A673 (cell line): ENCODE measurements around the gene ZNF362. TPM values are rescaled to one million over a fixed set of nuclear protein-coding genes. Genes with fewer than 3 reads are reported as not detected.

Source experiments
- BruUV-seq: library from RNA; stranded (reverse); fragments of 400-500 nt; replicated peaks from 2 replicates; lab custom pipeline; 2021; lab: Mats Ljungman, UMichigan
- CTCF ChIA-PET: fragments of 300-600 bp; sonication (Branson Sonifier 250); formaldehyde crosslinking; loops from one replicate; lab custom pipeline; 2022; ENCODE audit warnings: antibody characterized with exemption; lab: Charles Lee
- POLR2A ChIA-PET: fragments of 300-600 bp; sonication (Branson Sonifier 250); formaldehyde crosslinking; loops from one replicate; lab custom pipeline; 2022; ENCODE audit warnings: antibody characterized with exemption; ENCODE audit not compliant: low non-redundant PET; lab: Charles Lee
- DNase-seq: peaks from one replicate; pipeline ENCODE4 v3.0.0-alpha.2; 2015; ENCODE audit warnings: low spot score
- H3K27ac ChIP-seq: fragments of 200-600 bp; sonication (generic); 2 replicates; pipeline ENCODE4 v1.5.1; 2016; ENCODE audit warnings: mixed run types, low read depth, mild to moderate bottlenecking, mixed read lengths, antibody characterized with exemption, low read length; ENCODE audit not compliant: poor library complexity, severe bottlenecking
- H3K27me3 ChIP-seq: fragments of 200-600 bp; sonication (generic); replicated peaks from 2 replicates; pipeline ENCODE4 v1.6.1; 2017; ENCODE audit warnings: mixed run types, low read depth, mild to moderate bottlenecking, mixed read lengths, antibody characterized with exemption, low read length; ENCODE audit not compliant: insufficient read depth, poor library complexity
- H3K36me3 ChIP-seq: fragments of 200-600 bp; sonication (generic); 2 replicates; pipeline ENCODE4 v1.6.1; 2016; ENCODE audit warnings: mixed run types, mild to moderate bottlenecking, mixed read lengths, antibody characterized with exemption, low read length; ENCODE audit not compliant: insufficient read depth, poor library complexity, severe bottlenecking
- H3K4me1 ChIP-seq: fragments of 200-600 bp; sonication (generic); 2 replicates; pipeline ENCODE4 v1.6.1; 2017; ENCODE audit warnings: mixed run types, mild to moderate bottlenecking, mixed read lengths, antibody characterized with exemption, low read length; ENCODE audit not compliant: insufficient read depth, poor library complexity, severe bottlenecking
- H3K4me3 ChIP-seq: fragments of 200-600 bp; sonication (generic); 2 replicates; pipeline ENCODE4 v1.5.1; 2016; ENCODE audit warnings: low read depth, mixed run types, mild to moderate bottlenecking, mixed read lengths, low read length; ENCODE audit not compliant: poor library complexity, severe bottlenecking
- H3K9me3 ChIP-seq: fragments of 200-600 bp; sonication (generic); 2 replicates; pipeline ENCODE4 v1.6.1; 2016; ENCODE audit warnings: mixed run types, low read depth, mild to moderate bottlenecking, mixed read lengths, antibody characterized with exemption, low read length; ENCODE audit not compliant: poor library complexity, severe bottlenecking
- CTCF ChIP-seq: fragments of 300-800, 200-600 bp; sonication (generic); conservative IDR thresholded peaks from 2 replicates; pipeline ENCODE4 v1.5.1; 2017; ENCODE audit warnings: low read depth, mild to moderate bottlenecking, antibody characterized with exemption, low read length, moderate library complexity, mixed read lengths
- EZH2 ChIP-seq: fragments of 200-600 bp; sonication (generic); IDR thresholded peaks from 2 replicates; pipeline ENCODE4 v1.6.1; 2017; ENCODE audit warnings: borderline replicate concordance, low read depth, mild to moderate bottlenecking, mixed read lengths, antibody characterized with exemption, low read length; ENCODE audit not compliant: poor library complexity, severe bottlenecking
- intact Hi-C: fragments of 100-400 bp; cut with micrococcal nuclease; formaldehyde crosslinking; loops from one replicate; pipeline ENCODE4 v1.10.0; 2022; ENCODE audit not compliant: unreplicated experiment
- total RNA-seq: library from RNA; stranded (reverse); gene quantifications from 2 replicates; pipeline ENCODE4 v1.2.3, GENCODE V29; 2021

ZNF362 gene
- total RNA-seq, 1 experiment from 2014 or later = 40.1 TPM

- Histone ChIP-seq H3K4me3 (no peak overlapping the region), H3K27ac (peak overlapping the region; percentile 37), H3K27me3 (no peaks in the 10 kb centered on the region), H3K36me3 (peaks cover 54% of the 10 kb centered on the region), H3K9me3 (no peaks in the 10 kb centered on the region), H3K4me1 (peaks cover 39% of the 10 kb centered on the region)
- BruUV-seq = no TSS peak
- TF ChIP-seq EZH2 = no peak
- intact Hi-C loops = no loop called here
- ChIA-PET CTCF (no interaction called here), POLR2A (no interaction called here)
- no peak for DNase-seq
Measured at GRCh38 chr1:33335020-33335419, 78.7 kb downstream of the ZNF362 start.

- intact Hi-C loops = no loop called here
Measured at GRCh38 chr1:33336580-33336979, 80.3 kb downstream of the ZNF362 start.

GRCh38 chr1:33337441-33337840, 81.1 kb downstream of the ZNF362 start:
- Histone ChIP-seq H3K9me3 (no peaks in the 10 kb centered on the region), H3K4me1 (peaks cover 64% of the 10 kb centered on the region), H3K27me3 (no peaks in the 10 kb centered on the region), H3K36me3 (peaks cover 34% of the 10 kb centered on the region), H3K27ac (peak overlapping the region; percentile 85), H3K4me3 (no peak overlapping the region)
- POLR2A ChIA-PET = no interaction called here
- CTCF ChIA-PET = no interaction called here
- intact Hi-C loops = no loop called here
- TF ChIP-seq CTCF = no peak
- TF ChIP-seq EZH2 = no peak
- BruUV-seq = no TSS peak
- DNase-seq = no peak

More at GRCh38 chr1:33336580-33336979, 80.3 kb downstream of the ZNF362 start:
- H3K36me3 ChIP-seq = peaks cover 42% of the 10 kb centered on the region
- ChIA-PET CTCF (no interaction called here), POLR2A (interaction anchor here (0.6 kb wide), 1 partner anchor 162 kb away, joined by 3 read pairs; no protein-coding TSS in a partner anchor)
- H3K27ac ChIP-seq = peak overlapping the region; percentile 50
- no peaks in the 10 kb centered on the region for H3K9me3 ChIP-seq
- no peak for DNase-seq
- peaks cover 55% of the 10 kb centered on the region for H3K4me1 ChIP-seq
- TF ChIP-seq CTCF (no peak), EZH2 (no peak)
- BruUV-seq = no TSS peak
- H3K27me3 ChIP-seq = no peaks in the 10 kb centered on the region
- H3K4me3 ChIP-seq = no peak overlapping the region

- no peak overlapping the region for H3K4me3 ChIP-seq
- ChIA-PET POLR2A (no interaction called here), CTCF (interaction anchor here (1.0 to 1.4 kb wide), 2 partner anchors 14 to 275 kb away, joined by 3 to 5 read pairs; no protein-coding TSS in a partner anchor)
- intact Hi-C loops = no loop called here
- H3K4me1 ChIP-seq = peaks cover 70% of the 10 kb centered on the region
- TF ChIP-seq EZH2 (no peak), CTCF (no peak)
- no peak for DNase-seq
- peaks cover 34% of the 10 kb centered on the region for H3K36me3 ChIP-seq
- H3K27ac ChIP-seq = peak overlapping the region; percentile 85
- H3K27me3 ChIP-seq = no peaks in the 10 kb centered on the region
- H3K9me3 ChIP-seq = no peaks in the 10 kb centered on the region
- BruUV-seq = no TSS peak
Measured at GRCh38 chr1:33338048-33338439, 81.8 kb downstream of the ZNF362 start.
